OCI-M2 (cell line): ENCODE results near the gene XRCC3.
A peak's percentile ranks its signal among the peaks of the same experiment; 100 is the strongest.

Source experiments
- DNase-seq: peaks from one replicate; lab custom pipeline; 2025; ENCODE audit not compliant: unreplicated experiment; lab: John Stamatoyannopoulos, UW

XRCC3 gene

GRCh38 chr14:103715052-103716000 is at the start of gene XRCC3, which contains the start of gene ZFYVE21:
XRCC3 (minus strand) TSS chr14:103715451; CDS start chr14:103711087, 4,364 bp downstream.
ZFYVE21 (plus strand) TSS chr14:103715810; CDS start chr14:103715842, 32 bp downstream.
- DNase-seq = peak; percentile 98

GRCh38 chr14:103763730-103764488 is 48.7 kb upstream of the XRCC3 start:
- no peak for DNase-seq

GRCh38 chr14:103762541-103762940 is 47.3 kb upstream of the XRCC3 start:
- no peak for DNase-seq

GRCh38 chr14:103762036-103762435 is 46.8 kb upstream of the XRCC3 start:
- no peak for DNase-seq

GRCh38 chr14:103758059-103758776 is 43.0 kb upstream of the XRCC3 start:
- DNase-seq = no peak

GRCh38 chr14:103755060-103755459 is 39.8 kb upstream of the XRCC3 start:
- no peak for DNase-seq

GRCh38 chr14:103753774-103754173 is 38.5 kb upstream of the XRCC3 start:
- no peak for DNase-seq

GRCh38 chr14:103749860-103750259 is 34.6 kb upstream of the XRCC3 start:
- no peak for DNase-seq

GRCh38 chr14:103749452-103749851 is 34.2 kb upstream of the XRCC3 start:
- no peak for DNase-seq

- no peak for DNase-seq
Measured at GRCh38 chr14:103748534-103748857, 33.2 kb upstream of the XRCC3 start.

- DNase-seq = no peak
Measured at GRCh38 chr14:103746701-103747100, 31.4 kb upstream of the XRCC3 start.

GRCh38 chr14:103745424-103745823 is 30.2 kb upstream of the XRCC3 start:
- no peak for DNase-seq

GRCh38 chr14:103744621-103745395 is 29.6 kb upstream of the XRCC3 start:
- DNase-seq = no peak

GRCh38 chr14:103743691-103744090 is 28.4 kb upstream of the XRCC3 start:
- no peak for DNase-seq

- DNase-seq = no peak
Measured at GRCh38 chr14:103742499-103743255, 27.4 kb upstream of the XRCC3 start.

GRCh38 chr14:103741876-103742275 is 26.6 kb upstream of the XRCC3 start:
- no peak for DNase-seq

- no peak for DNase-seq
Measured at GRCh38 chr14:103740991-103741689, 25.9 kb upstream of the XRCC3 start.

GRCh38 chr14:103739793-103740501 is 24.7 kb upstream of the XRCC3 start:
- DNase-seq = no peak

- no peak for DNase-seq
Measured at GRCh38 chr14:103739466-103739792, 24.2 kb upstream of the XRCC3 start.
